HepG2 (cell line): ENCODE data around the gene C1orf226.

ENCODE experiments used
- CTCF ChIP-seq: sonication (generic); formaldehyde crosslinking; IDR thresholded peaks from 2 replicates; pipeline ENCODE4 v1.5.0; 2020; ENCODE audit warnings: mild to moderate bottlenecking, missing genetic modification reagents, moderate library complexity
- GRHL1 ChIP-seq: sonication (generic); formaldehyde crosslinking; conservative IDR thresholded peaks from 2 replicates; pipeline ENCODE4 v1.8.0; 2022; ENCODE audit warnings: missing genetic modification reagents
- HES4 ChIP-seq: sonication (generic); formaldehyde crosslinking; IDR thresholded peaks from 2 replicates; pipeline ENCODE4 v1.9.0; 2021; ENCODE audit warnings: mild to moderate bottlenecking, missing genetic modification reagents, borderline replicate concordance
- KDM2A ChIP-seq: sonication (generic); formaldehyde crosslinking; IDR thresholded peaks from 2 replicates; pipeline ENCODE4 v1.4.0; 2020; ENCODE audit warnings: low read depth, missing genetic modification reagents, borderline replicate concordance
- PAF1 ChIP-seq: IDR thresholded peaks from 2 replicates; pipeline ENCODE4 v1.6.1; 2016; ENCODE audit warnings: missing genetic modification reagents, missing compliant biosample characterization
- PHF8 ChIP-seq: sonication (generic); formaldehyde crosslinking; IDR thresholded peaks from 2 replicates; pipeline ENCODE4 v1.5.0; 2020; ENCODE audit warnings: missing genetic modification reagents
- POLR2A ChIP-seq, 2 experiments: IDR thresholded peaks; 2 replicates each; pipeline ENCODE4 v1.6.1; 2011; ENCODE audit warnings: low read depth in 2 of 2, low read length in 2 of 2, mild to moderate bottlenecking in 1 of 2, moderate library complexity in 1 of 2; ENCODE audit not compliant: insufficient read depth in 1 of 2
- POLR2AphosphoS2 ChIP-seq: IDR thresholded peaks from 2 replicates; pipeline ENCODE4 v1.6.1; 2011; ENCODE audit warnings: low read depth, low read length, improper control_type of control experiment
- RAD21 ChIP-seq: fragments of 450-650 bp; formaldehyde crosslinking; IDR thresholded peaks from 2 replicates; pipeline ENCODE4 v1.5.0; 2020; ENCODE audit warnings: mild to moderate bottlenecking
- TBX2 ChIP-seq: sonication (generic); formaldehyde crosslinking; IDR thresholded peaks from 2 replicates; pipeline ENCODE4 v1.5.0; 2020; ENCODE audit warnings: missing genetic modification reagents, mild to moderate bottlenecking, borderline replicate concordance
- YY1 ChIP-seq: IDR thresholded peaks from 2 replicates; pipeline ENCODE4 v1.6.1; 2011; ENCODE audit warnings: low read length, low read depth, moderate library complexity, mild to moderate bottlenecking; ENCODE audit not compliant: insufficient read depth, insufficient replicate concordance
- ZNF318 ChIP-seq: sonication (generic); formaldehyde crosslinking; IDR thresholded peaks from 2 replicates; pipeline ENCODE4 v1.4.0; 2020; ENCODE audit warnings: mild to moderate bottlenecking, missing genetic modification reagents
- ZNF558 ChIP-seq: sonication (generic); formaldehyde crosslinking; IDR thresholded peaks from 2 replicates; pipeline ENCODE4 v1.9.0; 2022; ENCODE audit warnings: mild to moderate bottlenecking, missing genetic modification reagents, borderline replicate concordance

- TF ChIP-seq ZNF318 (CRISPR knock-in tag) (no peak), TBX2 (CRISPR knock-in tag) (no peak), PHF8 (CRISPR knock-in tag) (no peak), ZNF558 (CRISPR knock-in tag) (no peak), POLR2AphosphoS2 (no peak), CTCF (CRISPR knock-in tag) (no peak), KDM2A (CRISPR knock-in tag) (no peak), PAF1 (CRISPR knock-in tag) (no peak), GRHL1 (CRISPR knock-in tag) (no peak), HES4 (CRISPR knock-in tag) (no peak), RAD21 (CRISPR knock-in tag) (no peak), YY1 (no peak), POLR2A (IDR thresholded peaks at IDR 0.05; ENCODE audit: insufficient read depth in 1 of 2, low read depth in 2 of 2, low read length in 2 of 2) (no peak)
These were observed 25.3 kb downstream of the C1orf226 start for GRCh38 chr1:162406811-162407210.
